ENCODE results near the gene CRX.
"Not testable (repeated sequence)": the region's sequence is repeated elsewhere in the genome, so short reads cannot be mapped to it uniquely, and the experiment has no call there.

Gene CRX

DNA sequence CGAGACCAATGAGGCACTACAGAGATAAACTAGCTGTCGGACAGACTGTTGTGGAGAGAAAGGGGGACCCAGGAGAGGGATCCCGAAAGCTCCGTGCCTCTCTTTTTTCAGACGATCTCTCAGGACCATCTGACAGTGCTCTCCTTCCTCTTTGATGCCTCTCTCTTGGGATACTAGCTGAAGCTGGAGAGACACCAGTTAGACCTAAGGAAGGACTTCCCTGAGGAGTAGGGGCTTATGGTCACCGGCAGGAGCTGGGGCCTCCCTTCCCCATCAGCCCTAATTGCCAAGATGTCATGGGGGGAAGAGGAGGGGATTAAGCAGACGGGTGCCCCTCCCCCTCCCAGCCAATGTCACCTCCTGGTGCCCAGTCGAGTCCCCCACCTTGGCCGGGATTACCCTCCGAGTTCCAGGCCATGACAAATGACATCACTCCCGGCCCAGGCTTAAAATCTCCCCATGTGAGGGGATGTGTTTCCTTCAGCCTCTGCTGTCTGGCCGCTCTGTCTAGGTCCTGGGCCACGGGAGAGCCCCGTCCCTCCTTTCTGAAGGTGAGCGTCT, at the start of gene CRX:
CRX (plus strand) TSS at position 478 of the 561 bp plus-strand sequence. CDS start 12,507 bp downstream, outside the sequence.
- DNase-seq (ENCODE audit: low spot score) = no peak

DNA sequence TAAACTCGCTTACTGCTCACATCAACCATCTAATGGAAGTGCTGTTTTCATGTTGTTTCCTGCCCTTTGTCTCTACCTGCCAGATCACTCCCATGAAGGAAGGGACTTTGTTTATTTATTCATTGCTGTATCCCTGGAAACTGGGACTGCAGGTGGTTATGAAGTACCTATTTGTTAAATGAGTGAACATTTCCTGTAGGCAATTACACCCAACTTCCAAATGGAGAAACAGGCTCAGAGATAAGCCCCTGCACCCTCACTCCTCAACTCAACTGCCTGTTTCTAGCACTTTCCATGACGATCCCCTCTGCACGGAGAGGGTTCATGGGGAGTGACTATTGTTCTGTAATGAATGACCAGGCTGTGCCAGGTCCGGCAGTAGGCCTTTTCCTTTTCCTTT, 45.2 kb upstream of the CRX start:
- DNase-seq (ENCODE audit: low spot score) = no peak

DNA sequence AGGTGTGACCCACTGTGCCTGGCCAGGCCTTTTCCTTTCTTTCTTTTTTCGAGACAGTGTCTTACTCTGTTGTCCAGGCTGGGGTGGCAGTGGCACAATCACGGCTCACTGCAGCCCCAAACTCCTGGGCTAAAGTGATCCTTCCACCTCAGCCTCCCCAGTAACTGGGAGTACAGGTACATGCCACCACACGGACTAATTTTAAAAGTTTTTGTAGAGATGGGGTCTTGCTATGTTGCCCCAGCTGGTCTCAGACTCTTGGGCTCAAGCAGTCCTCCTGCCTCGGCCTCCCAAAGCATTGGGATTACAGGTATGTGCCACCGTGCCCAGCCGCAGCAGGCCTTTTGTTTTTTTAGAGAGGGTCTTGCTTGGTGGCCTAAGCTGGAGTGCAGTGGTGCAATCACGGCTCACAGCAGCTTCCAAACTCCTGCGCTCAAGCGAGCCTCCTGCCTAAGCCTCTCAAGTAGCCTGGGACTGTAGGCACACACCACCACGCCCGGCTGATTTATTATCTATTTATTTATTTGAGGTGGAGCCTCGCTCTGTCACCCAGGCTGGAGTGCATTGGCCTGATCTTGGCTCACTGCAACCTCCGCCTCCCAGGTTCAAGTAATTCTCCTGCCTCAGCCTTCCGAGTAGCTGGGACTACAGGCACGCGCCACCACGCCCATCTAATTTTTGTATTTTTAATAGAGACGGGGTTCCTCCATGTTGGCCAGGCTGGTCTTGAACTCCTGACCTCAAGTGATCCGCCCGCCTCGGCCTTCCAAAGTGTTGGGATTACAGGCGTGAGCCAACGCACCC, 44.3 kb upstream of the CRX start:
- DNase-seq (ENCODE audit: low spot score) = not testable (repeated sequence)

DNA sequence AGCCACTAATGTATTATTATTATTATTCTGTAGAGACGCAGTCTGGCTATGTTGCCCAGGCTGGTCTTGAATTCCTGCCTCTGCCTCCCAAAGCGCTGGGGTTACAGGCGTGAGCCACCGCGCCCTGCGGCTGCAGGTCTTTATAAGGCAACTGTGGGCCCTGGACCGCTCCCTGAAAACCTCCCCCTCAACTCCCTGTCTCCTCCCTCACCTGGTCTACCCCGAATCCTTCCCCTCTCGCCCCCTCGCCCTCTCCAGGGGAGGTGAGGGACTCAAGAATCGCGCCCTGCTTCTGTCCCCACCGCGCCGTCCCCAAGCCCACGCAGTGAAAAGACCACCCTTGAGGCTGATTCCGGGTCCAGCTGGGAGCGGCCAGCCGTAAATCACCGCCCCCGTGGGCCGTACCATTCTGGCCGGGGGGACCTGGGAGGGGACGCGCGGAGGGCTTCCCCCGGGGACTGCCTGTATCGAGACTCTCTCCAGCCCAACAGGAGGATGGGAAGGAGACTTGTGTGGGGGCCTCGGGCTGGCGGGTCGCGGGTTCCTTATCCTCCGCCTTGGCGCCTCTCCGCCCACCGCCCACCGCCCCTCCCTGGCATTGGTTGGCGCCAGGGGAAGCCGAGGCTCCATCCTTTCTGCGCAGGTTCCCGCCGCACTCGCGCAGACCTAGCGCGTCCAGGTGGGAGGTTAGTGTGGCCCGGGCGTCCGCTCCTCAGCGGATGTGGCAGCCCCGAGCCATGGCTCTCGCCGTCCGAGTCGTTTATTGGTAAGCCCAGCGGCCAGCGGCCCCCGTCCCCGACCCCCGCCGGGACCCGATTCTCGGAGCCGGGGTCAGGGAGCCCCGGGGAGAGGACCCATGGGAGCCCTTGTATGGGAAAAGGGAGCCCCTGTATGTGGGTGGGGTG, 43.4 kb upstream of the CRX start, which contains the start of gene SELENOW:
SELENOW (plus strand) TSS at position 655 of the 905 bp plus-strand sequence; CDS start at position 738, 83 bp downstream.
- peak; percentile 43 for DNase-seq (ENCODE audit: low spot score)

DNA sequence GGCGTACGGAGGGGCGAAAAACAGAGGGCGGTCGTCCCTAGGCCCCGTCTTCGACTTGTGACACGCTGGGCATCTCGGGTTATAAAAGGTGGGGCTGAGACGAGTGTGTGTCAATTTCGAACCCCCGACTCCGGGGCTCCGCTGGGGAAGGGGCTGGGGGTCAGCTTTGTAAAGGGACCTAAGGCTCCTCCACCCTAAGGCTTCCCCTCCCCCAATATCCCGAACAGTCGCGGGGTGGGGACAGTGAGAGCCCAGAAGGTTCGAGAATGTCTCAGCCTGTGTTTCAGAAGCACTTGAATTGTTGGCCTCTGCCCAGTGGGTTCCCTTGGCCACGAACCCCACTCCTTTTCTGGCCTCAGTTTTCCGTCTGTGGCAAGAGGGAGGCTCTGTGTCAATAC, 42.8 kb upstream of the CRX start:
- DNase-seq (ENCODE audit: low spot score) = no peak

DNA sequence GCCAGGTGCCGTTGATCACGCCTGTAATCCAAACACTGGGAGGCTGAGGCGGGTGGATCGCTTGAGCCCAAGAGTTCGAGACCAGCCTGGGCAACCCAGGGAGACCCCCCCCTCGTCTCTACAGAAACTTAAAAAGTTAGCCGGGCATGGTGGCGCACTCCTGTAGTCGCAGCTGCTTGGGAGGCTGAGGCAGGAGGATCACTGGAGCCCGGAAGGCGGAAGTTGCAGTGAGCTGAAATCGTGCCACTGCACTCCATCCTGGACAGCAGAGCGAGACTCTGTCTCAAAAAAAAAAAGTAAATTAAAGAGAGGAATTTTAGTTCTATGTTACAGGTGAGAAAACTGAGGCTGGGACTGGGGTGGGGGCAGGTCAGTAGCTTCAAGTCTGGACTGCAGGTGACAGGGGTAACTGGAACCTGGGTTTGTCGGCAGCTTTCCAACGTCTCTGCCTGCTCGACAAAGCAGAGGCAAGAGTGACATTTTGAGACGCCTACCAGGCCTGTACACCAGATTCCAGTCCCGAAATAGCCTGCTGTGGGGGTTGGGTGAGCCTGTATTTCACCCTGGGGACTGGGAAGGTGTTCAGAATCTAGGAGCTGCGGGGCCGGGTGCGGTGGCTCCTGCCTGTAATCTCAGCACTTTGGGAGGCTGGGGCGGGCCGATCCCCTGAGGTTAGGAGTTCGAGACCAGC, 42.1 kb upstream of the CRX start:
- no peak for DNase-seq (ENCODE audit: low spot score)

DNA sequence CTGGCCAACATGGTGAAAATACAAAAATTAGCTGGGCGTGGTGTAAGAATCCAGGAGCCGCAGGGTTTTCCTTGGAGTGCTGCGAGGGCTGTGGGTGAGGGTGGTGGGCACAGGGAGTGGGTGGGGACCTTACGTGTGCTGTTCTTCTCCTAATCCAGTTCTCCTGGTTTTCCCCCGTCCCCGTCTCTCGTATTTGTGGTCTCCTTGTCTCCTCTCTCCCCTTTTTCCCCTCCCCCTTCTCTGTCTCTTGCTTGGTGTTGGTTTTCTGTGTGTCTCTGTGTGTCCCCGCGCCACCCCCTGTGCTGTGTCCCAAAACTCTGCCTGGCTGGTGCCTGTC, 41.6 kb upstream of the CRX start:
- no peak for DNase-seq (ENCODE audit: low spot score)

DNA sequence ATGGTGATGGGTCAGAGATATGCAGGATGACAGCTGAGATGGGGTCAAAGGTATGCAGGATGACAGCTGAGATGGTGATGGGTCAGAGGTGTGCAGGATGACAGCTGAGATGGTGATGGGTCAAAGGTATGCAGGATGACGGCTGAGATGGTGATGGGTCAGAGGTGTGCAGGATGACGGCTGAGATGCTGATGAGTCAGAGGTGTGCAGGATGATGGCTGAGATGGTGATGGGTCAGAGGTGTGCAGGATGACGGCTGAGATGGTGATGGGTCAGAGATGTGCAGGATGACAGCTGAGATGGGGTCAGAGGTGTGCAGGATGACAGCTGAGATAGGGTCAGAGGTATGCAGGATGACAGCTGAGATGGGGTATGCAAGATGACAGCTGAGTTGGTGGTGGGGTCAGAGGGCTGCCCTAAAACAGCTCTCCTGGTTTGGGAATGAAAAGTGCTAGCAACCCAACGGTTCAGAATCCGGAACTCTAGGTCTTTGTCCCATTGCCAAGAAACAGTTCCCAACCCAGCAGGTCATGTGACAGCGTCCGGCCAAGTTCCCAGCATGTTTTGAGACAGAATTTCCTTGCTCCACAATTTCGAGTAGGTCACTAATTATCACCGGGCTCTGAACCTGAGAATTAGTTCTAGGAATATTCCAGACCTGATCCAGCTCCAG, 40.0 kb upstream of the CRX start:
- DNase-seq (ENCODE audit: low spot score) = no peak

DNA sequence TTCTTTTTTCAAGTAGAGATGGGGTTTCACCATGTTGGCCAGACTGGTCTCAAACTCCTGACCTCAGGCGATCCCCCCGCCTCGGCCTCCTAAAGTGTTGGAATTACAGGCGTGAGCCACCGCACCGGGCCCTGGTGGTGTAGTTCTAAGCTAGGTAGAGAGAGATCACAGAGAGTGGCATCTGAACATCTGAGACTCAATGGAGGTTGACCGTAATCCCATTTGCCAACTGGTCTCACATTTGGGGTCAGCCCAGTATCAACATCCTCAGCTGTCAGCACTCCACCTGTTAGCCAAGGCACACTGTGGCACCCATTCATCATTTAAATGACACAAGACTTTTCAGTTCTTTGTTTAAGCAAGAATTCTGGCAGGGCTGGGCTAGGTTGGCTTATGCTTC, 35.2 kb upstream of the CRX start:
- no peak for DNase-seq (ENCODE audit: low spot score)

DNA sequence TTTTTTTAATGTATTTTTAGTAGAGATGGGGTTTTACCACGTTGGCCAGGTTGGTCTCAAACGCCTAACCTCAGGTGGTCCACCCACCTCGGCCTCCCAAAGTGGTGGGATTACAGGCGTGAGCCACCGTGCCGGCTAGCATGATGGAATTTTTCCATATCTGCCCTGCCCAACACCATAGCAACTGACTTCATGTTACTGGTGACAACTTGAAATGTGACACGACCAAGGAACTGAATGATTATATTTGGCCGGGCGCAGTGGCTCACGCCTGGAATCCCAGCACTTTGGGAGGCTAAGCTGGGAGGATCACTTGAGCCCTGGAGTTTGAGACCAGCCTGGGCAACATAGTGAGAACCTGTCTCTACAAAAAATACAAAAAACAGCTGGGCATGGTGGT, 34.4 kb upstream of the CRX start:
- DNase-seq (ENCODE audit: low spot score) = not testable (repeated sequence)

DNA sequence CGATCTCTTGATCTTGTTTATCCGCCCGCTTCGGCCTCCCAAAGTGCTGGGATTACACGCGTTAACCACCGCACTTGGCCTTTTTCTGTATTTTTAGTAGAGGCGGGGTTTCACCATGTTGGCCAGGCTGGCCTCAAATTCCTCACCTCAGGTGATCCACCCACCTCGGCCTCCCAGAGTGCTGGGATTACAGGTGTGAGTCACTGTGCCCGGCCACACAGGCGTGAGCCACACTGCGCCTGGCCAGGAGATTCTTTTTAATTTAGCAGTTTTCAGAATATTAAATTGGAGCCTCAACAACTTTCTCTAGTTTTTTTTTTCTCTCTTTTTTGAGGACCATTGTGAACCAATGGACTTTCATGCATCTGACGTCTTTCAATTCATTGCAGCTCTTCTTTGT, 31.9 kb upstream of the CRX start:
- DNase-seq (ENCODE audit: low spot score) = not testable (repeated sequence)

DNA sequence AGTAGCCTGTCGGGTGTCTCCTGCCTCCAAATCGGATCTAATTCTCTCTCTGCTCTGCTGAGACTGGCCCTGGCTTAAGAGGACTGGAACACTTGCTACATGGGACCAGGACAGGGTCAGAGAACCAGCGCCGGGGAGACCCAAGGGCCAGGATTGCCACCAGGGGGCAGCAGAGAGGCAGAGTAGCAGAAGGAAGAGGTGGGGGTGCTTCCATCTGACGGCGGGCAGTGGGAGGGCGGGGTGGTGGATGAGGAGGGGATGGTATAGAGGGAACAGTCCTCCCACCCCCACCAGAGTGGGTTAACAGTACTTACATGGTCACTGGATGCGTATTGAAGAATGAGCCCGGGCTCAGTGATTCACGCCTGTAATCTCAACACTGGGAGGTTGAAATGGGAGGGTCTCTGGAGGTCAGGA, 31.3 kb upstream of the CRX start:
- peak; percentile 81 for DNase-seq (ENCODE audit: low spot score)

DNA sequence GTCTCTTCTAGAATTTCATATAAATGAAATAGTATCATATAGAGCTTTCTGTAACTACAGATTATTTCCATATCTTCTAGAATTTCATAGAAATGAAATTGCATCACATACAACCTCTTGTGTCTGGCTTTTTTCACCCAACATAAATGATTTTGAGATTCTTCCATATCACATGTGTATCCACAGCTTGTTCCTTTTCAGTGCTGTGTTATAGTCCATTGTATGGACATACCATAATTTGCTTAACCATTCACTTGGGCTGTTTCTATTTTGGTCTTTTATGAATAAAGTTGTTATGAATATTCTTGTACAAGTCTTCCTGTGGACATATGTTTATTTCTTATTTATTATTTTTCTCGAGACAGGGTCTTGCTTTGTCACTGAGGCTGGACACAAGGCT, 29.1 kb upstream of the CRX start:
- no peak for DNase-seq (ENCODE audit: low spot score)

DNA sequence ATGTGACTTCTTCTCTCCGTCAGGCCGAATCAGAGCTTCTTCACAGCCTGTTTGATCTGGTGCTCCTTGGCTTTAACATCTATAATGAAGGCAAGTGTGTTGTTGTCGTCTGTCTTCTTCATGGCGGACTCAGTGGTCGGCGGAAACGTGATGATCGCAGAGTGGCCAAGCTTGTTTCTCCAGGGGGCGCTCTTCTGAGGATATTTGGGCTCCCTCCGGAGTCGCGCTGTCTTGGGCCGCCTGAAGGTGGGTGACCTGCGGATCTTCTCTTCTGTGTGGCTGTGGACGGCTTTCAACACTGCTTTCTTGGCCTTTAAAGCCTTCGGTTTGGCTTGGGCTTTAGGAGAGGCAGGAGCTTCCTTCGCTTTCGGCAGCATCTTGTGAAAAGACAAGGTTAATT, 27.2 kb upstream of the CRX start:
- no peak for DNase-seq (ENCODE audit: low spot score)

DNA sequence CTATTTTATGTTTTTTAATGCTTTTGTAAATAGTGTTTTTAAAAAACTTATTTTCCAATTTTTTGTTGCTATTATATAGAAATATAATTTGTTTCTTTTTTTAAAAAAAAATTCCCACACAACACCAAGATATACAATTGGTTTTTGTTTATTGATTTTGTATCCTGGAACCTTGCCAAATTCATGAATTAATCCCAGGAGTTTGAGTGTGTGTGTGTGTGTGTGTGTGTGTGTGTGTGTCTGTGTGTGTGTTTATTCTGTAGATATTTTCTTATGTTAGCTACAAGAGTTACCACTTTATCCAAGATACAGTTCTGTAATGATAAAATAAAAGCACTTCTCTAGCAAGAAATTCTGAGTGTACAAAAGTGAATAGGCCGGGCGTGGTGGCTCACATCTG, 25.0 kb upstream of the CRX start:
- DNase-seq (ENCODE audit: low spot score) = no peak

DNA sequence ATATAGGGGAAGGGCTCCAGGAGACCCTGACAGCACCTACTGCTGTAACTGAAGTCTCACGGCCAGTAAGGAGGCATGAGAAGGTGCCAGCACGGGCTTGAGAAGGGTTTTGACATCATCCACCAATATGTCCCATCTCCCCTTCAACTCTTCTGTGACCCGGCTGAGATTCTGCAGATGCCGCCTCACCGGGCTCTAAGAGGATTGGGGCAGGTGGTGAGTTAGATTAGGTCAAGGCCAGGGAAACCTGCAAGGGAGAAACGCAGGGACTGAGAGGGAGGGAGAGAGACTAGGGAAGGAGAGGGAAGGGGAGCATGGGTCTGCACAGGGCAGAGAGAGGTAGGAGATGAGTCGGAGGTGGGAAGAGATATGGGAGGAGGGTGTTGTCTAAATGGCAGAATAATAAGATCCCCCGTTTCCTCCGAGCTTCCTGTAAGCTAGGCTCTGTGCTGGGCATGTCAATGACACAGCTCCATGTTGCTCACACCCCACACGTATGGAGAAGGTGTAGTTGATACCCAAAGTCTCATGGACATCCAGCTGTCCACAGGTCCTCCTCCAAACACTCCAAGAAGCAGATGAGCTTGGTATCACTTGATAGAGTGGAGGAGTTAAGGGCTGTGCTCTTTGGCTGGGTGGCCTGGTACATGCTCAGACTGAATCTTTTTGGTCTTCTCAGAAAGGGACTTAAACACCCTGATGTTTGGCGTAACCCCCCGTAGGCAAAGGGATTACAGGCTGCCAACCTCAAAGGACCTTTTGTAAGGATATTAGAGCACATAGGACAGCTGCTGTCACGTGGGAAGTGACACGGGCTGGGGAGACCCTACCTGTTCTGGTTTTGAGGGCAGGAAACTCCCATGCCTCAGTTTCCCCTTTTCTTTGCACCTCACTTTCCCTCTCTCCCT, 23.5 kb upstream of the CRX start:
- no peak for DNase-seq (ENCODE audit: low spot score)

DNA sequence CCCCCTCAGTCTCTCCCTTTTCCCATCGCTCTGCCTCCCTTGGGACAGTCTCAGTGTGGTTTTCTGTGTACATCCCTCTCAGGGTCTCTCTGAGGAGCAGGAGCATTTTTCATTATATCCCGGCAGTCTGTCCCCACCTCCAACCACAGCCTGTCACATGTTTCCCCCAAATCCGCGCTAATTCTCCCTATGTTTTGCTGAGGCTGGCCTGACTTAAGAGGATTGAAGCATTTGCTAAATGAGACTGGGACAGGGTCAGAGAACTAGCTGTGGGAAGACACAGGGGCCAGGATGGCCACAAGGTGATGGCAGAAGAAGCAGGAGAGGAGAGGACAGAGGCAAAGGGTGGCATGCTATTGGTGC, 22.9 kb upstream of the CRX start:
- DNase-seq (ENCODE audit: low spot score) = no peak

DNA sequence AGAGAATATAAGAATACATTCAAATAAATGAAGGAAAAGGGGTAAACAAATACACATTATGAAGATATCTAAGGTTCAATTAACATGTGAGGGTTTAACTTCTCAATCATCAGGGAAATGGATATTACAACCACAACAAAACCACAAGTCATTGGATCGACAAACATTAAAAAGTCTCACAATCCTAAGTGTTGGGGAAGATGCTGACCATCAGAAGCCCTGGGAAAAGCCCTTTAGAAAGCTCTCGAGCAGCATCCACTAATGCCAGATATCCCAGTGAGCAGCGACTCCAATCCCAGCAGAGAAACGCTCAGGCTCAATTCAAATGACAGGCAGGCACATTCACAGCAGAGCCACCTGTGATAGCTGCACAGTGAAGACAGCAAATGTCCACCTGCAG, 20.5 kb upstream of the CRX start:
- no peak for DNase-seq (ENCODE audit: low spot score)

DNA sequence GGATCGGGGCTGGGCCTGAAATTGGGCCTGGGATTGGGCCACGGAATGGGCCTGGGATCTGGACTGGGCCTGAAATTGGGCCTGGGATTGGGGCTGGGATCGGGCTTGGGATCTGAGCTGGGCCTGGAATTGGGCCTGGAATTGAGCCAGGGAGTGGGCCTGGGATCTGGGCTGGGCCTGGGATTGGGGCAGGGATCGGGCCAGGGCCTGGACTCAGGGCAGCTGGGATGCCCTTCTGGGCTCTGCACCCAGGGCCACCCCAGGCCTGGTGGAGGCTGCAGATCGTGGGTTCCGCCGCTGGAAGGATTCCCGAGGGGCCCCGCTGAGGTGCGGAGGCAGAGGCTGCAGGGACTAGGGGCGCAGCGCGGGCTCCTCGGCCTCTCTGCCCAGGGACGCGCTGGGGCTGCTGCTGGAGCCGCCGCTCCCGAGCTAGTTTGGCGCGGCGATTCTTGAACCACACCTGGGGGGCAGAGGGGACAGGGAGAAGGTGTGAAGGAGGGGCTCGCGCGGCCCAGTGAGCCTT, 19.2 kb upstream of the CRX start:
- no peak for DNase-seq (ENCODE audit: low spot score)

DNA sequence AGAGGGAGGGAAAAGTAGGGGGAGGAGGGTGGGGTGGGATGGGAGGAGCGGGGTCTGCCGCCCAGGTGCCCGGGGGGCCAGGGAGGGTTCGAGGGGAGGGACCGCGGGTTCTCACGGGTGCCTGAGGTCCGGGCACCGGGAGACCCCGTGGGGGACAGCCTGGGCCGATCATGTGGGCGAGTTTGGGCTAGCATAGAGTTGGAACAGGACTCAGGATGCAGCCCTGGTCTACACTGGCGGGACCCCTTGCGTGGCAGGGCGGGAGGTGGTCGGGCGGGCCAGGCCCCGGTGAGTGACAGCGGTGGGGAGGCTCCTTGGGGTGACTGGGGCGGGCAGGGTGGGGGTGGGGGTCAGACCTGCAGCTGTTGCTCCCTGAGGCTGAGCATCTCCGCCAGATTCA, 18.6 kb upstream of the CRX start:
- not testable (repeated sequence) for DNase-seq (ENCODE audit: low spot score)
